Mesothelial cell of epicardium (in vitro differentiated cells): ENCODE measurements around the gene CHD2. TPM values are rescaled to one million over a fixed set of nuclear protein-coding genes. Genes with fewer than 3 reads are reported as not detected.
"Not testable (repeated sequence)": the region's sequence is repeated elsewhere in the genome, so short reads cannot be mapped to it uniquely, and the experiment has no call there.

Source experiments
- DNase-seq, 2 experiments: peaks; one replicate each; pipeline ENCODE4 v3.0.0; 2021; ENCODE audit warnings: low spot score in 2 of 2; ENCODE audit not compliant: unreplicated experiment in 2 of 2
- H3K27ac Mint-ChIP-seq: 2 replicates; pipeline ENCODE4 v1.8.0; 2021; ENCODE audit warnings: mixed read lengths
- H3K27me3 Mint-ChIP-seq: 2 replicates; pipeline ENCODE4 v1.8.0; 2021; ENCODE audit warnings: low read depth, mixed read lengths
- H3K36me3 Mint-ChIP-seq: 2 replicates; pipeline ENCODE4 v1.8.0; 2021; ENCODE audit warnings: mixed read lengths
- H3K4me1 Mint-ChIP-seq: 2 replicates; pipeline ENCODE4 v1.8.0; 2021; ENCODE audit warnings: mixed read lengths
- H3K4me3 Mint-ChIP-seq: 2 replicates; pipeline ENCODE4 v1.8.0; 2021; ENCODE audit warnings: mild to moderate bottlenecking, moderate library complexity, mixed read lengths
- H3K9me3 Mint-ChIP-seq: 2 replicates; pipeline ENCODE4 v1.8.0; 2021; ENCODE audit warnings: mixed read lengths
- total RNA-seq: library from RNA; stranded (reverse); gene quantifications from 3 replicates; pipeline ENCODE4 v1.2.1, GENCODE V29; 2021
- TF ChIP-seq, protein P1 (sequence below): fragments of 200-600 bp; sonication (generic); IDR thresholded peaks from one replicate; pipeline ENCODE4 v1.5.0; 2021; ENCODE audit warnings: antibody characterized with exemption; ENCODE audit not compliant: unreplicated experiment

CHD2 gene
- total RNA-seq, 1 donor from 2014 or later, result 178 TPM

DNA sequence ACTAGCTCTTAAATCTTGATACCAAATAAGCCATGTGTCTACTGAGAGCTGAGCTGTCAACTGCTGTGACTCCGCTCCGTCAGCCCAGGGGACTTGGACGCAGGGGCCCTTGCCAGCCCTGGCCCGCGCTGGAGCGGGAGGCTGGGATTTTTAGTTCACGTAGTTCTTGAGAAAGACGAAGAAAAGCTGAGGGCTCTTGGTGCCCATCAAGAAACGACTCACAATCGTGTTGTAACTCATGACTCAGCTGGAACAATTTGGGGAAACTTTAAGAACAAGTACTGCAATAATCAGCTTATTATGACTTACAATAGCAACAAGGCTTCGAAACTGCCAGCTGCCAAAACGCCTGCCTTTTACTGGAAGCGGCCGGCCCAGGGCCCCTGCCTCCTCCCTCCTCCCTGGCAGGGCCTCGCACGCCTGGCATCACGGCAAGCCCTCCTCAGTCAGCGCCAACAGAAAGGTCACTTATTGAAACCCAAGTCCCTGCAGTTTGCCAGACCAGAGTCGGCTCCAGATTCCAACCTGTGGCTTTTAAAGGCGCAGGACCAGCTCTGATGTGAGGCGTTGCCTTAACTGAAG lies 128.6 kb downstream of the CHD2 start:
- TF ChIP-seq, protein P1, sequence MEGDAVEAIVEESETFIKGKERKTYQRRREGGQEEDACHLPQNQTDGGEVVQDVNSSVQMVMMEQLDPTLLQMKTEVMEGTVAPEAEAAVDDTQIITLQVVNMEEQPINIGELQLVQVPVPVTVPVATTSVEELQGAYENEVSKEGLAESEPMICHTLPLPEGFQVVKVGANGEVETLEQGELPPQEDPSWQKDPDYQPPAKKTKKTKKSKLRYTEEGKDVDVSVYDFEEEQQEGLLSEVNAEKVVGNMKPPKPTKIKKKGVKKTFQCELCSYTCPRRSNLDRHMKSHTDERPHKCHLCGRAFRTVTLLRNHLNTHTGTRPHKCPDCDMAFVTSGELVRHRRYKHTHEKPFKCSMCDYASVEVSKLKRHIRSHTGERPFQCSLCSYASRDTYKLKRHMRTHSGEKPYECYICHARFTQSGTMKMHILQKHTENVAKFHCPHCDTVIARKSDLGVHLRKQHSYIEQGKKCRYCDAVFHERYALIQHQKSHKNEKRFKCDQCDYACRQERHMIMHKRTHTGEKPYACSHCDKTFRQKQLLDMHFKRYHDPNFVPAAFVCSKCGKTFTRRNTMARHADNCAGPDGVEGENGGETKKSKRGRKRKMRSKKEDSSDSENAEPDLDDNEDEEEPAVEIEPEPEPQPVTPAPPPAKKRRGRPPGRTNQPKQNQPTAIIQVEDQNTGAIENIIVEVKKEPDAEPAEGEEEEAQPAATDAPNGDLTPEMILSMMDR, result no peak
- peaks cover 11% of the 10 kb centered on the region for H3K36me3 Mint-ChIP-seq
- H3K27ac Mint-ChIP-seq, result peak overlapping the region; percentile 64
- no peak overlapping the region for H3K4me3 Mint-ChIP-seq
- no peak for DNase-seq
- H3K9me3 Mint-ChIP-seq, result no peaks in the 10 kb centered on the region
- peaks cover 8% of the 10 kb centered on the region for H3K4me1 Mint-ChIP-seq
- no peaks in the 10 kb centered on the region for H3K27me3 Mint-ChIP-seq

DNA sequence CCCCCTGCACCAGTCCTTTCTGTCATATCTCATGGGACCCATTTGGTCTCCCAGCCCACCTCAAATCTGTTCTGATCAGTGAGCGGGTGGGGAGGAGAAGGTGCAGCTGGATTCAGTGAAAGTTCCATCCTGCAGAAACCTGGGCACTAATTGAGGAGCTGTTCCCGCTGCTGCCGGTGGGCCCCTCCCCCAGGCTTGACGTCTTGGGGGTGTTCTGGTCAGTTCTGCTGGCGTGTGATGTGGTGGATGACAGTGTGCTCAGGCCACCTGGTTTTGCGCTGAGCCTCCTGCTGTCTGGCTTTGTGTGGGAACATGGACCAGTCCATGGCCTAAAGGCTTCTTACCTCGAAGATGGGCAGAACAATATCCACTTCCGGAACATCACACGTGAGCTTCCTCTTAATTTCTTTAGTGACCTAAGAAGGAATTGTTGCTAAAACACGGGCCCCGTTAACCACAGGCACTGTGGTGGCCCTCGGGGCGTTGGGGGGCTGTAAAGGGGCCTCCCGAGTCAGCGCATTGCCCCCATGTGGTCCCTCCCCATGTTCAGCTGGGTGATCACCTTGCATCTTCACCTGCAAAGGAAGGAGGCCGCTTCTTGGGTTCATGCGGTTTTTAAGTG lies 129.2 kb downstream of the CHD2 start:
- H3K9me3 Mint-ChIP-seq, result no peaks in the 10 kb centered on the region
- H3K27me3 Mint-ChIP-seq, result no peaks in the 10 kb centered on the region
- no peak overlapping the region for H3K27ac Mint-ChIP-seq
- TF ChIP-seq, protein P1, result no peak
- DNase-seq, result no peak
- no peak overlapping the region for H3K4me3 Mint-ChIP-seq
- peaks cover 8% of the 10 kb centered on the region for H3K4me1 Mint-ChIP-seq
- peaks cover 7% of the 10 kb centered on the region for H3K36me3 Mint-ChIP-seq

DNA sequence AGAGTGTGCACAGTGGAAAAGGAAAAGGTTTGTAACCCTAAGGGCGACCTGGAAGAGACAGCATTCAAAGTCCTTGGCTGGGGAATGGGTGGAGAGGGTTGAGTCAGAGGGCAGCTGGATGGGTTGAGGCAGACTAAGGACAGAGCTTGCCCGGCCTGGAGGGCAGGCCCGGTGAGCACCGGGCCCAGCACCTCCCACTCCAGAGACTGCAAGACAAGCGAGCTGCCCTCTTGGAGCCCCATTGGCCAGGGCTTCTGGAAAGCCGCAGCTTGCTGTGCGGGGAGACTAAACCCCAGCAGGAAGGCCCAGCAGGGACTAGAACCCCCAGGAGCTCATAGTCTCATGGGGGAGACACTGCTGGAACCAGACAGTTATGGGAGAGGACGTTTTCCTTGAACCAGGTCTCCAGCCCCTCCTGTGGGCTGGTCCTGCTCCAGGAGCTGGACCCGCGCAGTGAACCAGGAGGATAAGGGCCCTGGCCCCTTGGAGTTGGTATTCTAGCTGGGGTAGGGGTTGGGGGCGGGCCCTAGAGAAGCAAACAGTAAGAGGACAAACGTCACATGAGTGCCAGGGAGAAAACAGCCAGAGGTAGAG lies 129.8 kb downstream of the CHD2 start:
- Mint-ChIP-seq H3K27ac (no peak overlapping the region), H3K4me1 (peaks cover 8% of the 10 kb centered on the region), H3K36me3 (peaks cover 2% of the 10 kb centered on the region), H3K4me3 (no peak overlapping the region), H3K27me3 (no peaks in the 10 kb centered on the region), H3K9me3 (no peaks in the 10 kb centered on the region)
- DNase-seq, result no peak
- TF ChIP-seq, protein P1, result no peak

DNA sequence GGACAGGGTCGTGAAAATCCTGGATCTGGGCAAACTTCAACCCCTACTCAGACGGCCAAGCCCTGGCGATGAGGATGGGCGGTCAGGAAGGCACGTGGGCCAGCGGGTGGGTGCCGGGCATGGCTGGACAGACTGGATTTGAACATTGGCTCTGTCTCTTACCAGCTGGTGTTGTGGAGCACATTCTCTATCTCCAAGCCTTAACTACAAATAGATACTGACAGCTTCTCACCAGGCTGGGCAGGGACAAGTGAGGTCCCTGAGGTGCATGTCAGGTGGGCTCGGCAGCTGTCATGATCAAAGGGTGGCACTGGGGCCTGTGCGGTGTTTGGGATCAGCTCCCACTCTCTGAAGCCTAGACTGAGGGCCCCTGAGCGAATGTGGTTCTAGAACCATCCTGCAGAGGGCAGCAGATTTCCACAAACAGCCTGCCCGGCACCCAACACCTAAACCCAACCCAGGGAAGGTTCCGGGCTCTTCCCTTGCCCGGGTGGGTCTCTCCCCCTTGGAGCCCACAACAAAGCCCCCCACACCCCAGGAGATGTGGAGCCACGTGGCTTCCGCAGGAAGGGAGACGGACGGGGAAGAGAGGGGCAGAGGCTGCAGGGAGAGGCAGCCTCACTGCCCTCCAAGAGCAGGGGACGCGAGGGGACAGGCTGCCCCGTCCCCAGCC lies 130.4 kb downstream of the CHD2 start:
- TF ChIP-seq, protein P1, result peak; percentile 82
- Mint-ChIP-seq H3K9me3 (no peaks in the 10 kb centered on the region), H3K27ac (no peak overlapping the region), H3K36me3 (no peaks in the 10 kb centered on the region), H3K4me1 (peaks cover 8% of the 10 kb centered on the region), H3K4me3 (peak overlapping the region; percentile 38), H3K27me3 (no peaks in the 10 kb centered on the region)
- DNase-seq, result peak in 1 of 2 experiments; percentile 80

DNA sequence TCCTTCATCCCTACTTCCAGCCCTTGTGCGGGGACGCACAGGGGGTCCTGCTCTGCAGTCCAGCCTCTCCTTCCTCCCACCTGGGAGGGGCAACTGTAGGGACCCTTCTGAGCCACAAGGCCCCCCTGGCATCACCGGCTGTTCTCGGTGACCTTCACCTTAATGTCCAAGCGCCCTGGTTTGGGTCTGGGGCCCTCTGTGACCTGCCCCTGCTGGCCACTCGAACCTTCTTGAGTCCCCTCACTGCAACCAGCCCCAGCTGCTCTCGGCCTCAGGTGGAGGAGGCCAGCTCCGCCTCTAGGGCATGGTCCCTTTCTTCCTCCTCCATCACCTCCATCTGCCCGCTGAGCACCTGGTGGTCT lies 131.0 kb downstream of the CHD2 start:
- Mint-ChIP-seq H3K4me3 (no peak overlapping the region), H3K9me3 (no peaks in the 10 kb centered on the region), H3K4me1 (peaks cover 10% of the 10 kb centered on the region), H3K36me3 (no peaks in the 10 kb centered on the region), H3K27me3 (no peaks in the 10 kb centered on the region), H3K27ac (no peak overlapping the region)
- no peak for DNase-seq
- TF ChIP-seq, protein P1, result no peak

DNA sequence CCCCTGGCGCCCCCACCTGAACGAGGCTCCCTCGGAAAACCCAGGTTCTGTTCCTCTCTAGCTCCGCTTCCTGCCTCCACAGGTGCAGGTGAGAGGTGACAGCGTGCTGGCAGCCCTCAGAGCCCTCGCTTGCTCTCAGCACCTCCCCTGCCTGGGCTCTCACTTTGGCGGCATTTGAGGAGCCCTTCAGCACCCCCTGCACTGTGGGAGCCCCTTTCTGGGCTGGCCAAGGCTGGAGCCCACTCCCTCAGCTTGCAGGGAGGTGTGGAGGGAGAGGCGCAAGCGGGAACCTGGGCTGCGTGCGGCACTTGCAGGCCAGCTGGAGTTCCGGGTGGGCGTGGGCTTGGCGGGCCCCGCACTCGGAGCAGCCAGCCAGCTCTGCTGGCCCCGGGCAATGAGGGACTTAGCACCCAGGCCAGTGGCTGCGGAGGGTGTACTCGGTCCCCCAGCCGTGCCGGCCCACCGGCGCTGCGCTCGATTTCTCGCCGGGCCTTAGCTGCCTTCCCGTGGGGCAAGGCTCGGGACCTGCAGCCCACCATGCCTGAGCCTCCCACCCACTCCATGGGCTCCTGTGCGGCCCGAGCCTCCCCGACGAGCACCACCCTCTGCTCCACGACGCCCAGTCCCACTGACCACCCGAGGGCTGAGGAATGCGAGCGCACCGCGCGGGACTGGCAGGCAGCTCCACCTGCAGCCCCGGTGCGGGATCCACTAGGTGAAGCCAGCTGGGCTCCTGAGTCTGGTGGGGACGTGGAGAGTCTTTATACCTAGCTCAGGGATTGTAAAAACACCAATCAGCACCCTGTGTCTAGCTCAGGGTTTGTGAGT lies 131.6 kb downstream of the CHD2 start:
- H3K36me3 Mint-ChIP-seq, H3K9me3 Mint-ChIP-seq, H3K4me3 Mint-ChIP-seq, H3K27ac Mint-ChIP-seq, H3K27me3 Mint-ChIP-seq: not testable (repeated sequence)
- peaks cover 10% of the 10 kb centered on the region for H3K4me1 Mint-ChIP-seq
- peak in 1 of 2 experiments; percentile 7 for DNase-seq

DNA sequence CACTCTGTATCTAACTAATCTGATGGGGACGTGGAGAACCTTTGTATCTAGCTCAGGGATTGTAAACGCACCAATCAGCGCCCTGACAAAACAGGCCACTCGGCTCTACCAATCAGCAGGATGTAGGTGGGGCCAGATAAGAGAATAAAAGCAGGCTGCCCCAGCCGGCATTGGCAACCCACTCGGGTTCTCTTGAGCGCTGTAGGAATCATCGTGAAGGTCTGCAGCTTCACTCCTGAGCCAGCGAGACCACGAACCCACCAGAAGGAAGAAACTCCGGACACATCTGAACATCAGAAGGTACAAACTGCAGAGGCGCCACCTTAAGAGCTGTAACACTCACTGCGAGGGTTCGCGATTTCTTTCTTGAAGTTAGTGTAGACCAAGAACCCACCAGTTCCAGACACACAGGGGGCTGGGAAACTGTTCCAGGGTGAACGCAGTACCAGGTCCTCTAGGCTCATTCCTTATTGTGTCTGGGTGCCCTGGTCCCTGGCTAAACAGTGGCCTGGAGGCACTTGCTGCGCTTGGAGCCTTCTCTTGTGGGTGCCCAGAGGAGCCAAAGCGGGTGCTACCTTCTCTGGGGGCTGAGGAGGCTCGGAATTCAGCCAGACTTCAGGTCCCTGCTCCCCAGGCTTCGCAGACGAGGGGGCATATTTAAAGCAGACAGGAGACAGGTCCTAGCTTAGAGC lies 132.5 kb downstream of the CHD2 start:
- not testable (repeated sequence) for H3K9me3 Mint-ChIP-seq, H3K4me3 Mint-ChIP-seq, H3K27ac Mint-ChIP-seq, DNase-seq, H3K27me3 Mint-ChIP-seq, H3K36me3 Mint-ChIP-seq
- peaks cover 14% of the 10 kb centered on the region for H3K4me1 Mint-ChIP-seq
